GM19240 (cell line): Measurements from ENCODE around the gene BBX.

ENCODE experiments used
- DNase-seq: peaks from one replicate; pipeline ENCODE4 v3.0.0; 2011; ENCODE audit warnings: low spot score; ENCODE audit not compliant: insufficient read length

The BBX gene

GRCh38 chr3:107740992-107741896, 218.5 kb downstream of the BBX start:
- DNase-seq: no peak

GRCh38 chr3:107745354-107745753, 222.6 kb downstream of the BBX start:
- no peak for DNase-seq

- DNase-seq: no peak
Observed at GRCh38 chr3:107752202-107752990, 229.6 kb downstream of the BBX start.

- no peak for DNase-seq
Observed at GRCh38 chr3:107753494-107753893, 230.7 kb downstream of the BBX start.

- DNase-seq: no peak
Observed at GRCh38 chr3:107753976-107754375, 231.2 kb downstream of the BBX start.

- DNase-seq: no peak
Observed at GRCh38 chr3:107756649-107757048, 233.9 kb downstream of the BBX start.

GRCh38 chr3:107757140-107757539, 234.4 kb downstream of the BBX start:
- no peak for DNase-seq

- DNase-seq: no peak
Observed at GRCh38 chr3:107760144-107760543, 237.4 kb downstream of the BBX start.

GRCh38 chr3:107761391-107761790, 238.6 kb downstream of the BBX start:
- no peak for DNase-seq

- no peak for DNase-seq
Observed at GRCh38 chr3:107765524-107765923, 242.8 kb downstream of the BBX start.

GRCh38 chr3:107767897-107768605, 245.3 kb downstream of the BBX start:
- no peak for DNase-seq

- DNase-seq: no peak
Observed at GRCh38 chr3:107769882-107770281, 247.1 kb downstream of the BBX start.

GRCh38 chr3:107772016-107772415, 249.3 kb downstream of the BBX start:
- DNase-seq: no peak

GRCh38 chr3:107775974-107776373, 253.2 kb downstream of the BBX start:
- no peak for DNase-seq

- no peak for DNase-seq
Observed at GRCh38 chr3:107781253-107781652, 258.5 kb downstream of the BBX start.

GRCh38 chr3:107782054-107782453, 259.3 kb downstream of the BBX start:
- no peak for DNase-seq

GRCh38 chr3:107790612-107791011, 267.9 kb downstream of the BBX start:
- DNase-seq: no peak

GRCh38 chr3:107791027-107791426, 268.3 kb downstream of the BBX start:
- DNase-seq: no peak

- no peak for DNase-seq
Observed at GRCh38 chr3:107791450-107791849, 268.7 kb downstream of the BBX start.

- no peak for DNase-seq
Observed at GRCh38 chr3:107794664-107795443, 272.1 kb downstream of the BBX start.

- DNase-seq: no peak
Observed at GRCh38 chr3:107795514-107796094, 272.8 kb downstream of the BBX start.
